HepG2 (cell line): ENCODE results near the gene ITGAX. TPM values are rescaled to one million over a fixed set of nuclear protein-coding genes. Genes with fewer than 3 reads are reported as not detected.
A peak's percentile ranks its signal among the peaks of the same experiment; 100 is the strongest.

Experiments used
- ATAC-seq: fragments of 200-7000 bp; cut with Tn5 transposase; 3 replicates; pipeline ENCODE4 v1.9.1; 2020; ENCODE audit warnings: mild to moderate bottlenecking, moderate library complexity
- BruUV-seq: library from RNA; stranded (reverse); fragments of 400-500 nt; replicated peaks from 2 replicates; lab custom pipeline; 2021; lab: Mats Ljungman, UMichigan
- CTCF ChIA-PET: fragments of 300-600 bp; formaldehyde crosslinking; extraction: SDS; loops from one replicate; lab custom pipeline; 2021; ENCODE audit warnings: low total read pairs, inconsistent platforms, low intra/inter-chr PET ratio; lab: Yijun Ruan, JAX
- POLR2A ChIA-PET: fragments of 350-600 bp; sonication (Branson Sonifier 250); formaldehyde crosslinking; loops from one replicate; lab custom pipeline; 2020; ENCODE audit warnings: antibody characterized with exemption, inconsistent platforms; lab: Yijun Ruan, JAX
- DNase-seq: peaks from one replicate; pipeline ENCODE4 v3.0.0-alpha.2; 2015; ENCODE audit warnings: low spot score
- FAIRE-seq: peaks from 3 replicates; lab custom pipeline; 2011; peaks lifted over from hg19 to GRCh38; lab: Jason Lieb, UNC
- H2AFZ ChIP-seq: one replicate; pipeline ENCODE4 v1.6.1; 2011; ENCODE audit warnings: low read length, inconsistent platforms
- H3K27ac ChIP-seq: fragments of 300-600 bp; 3 replicates; pipeline ENCODE4 v1.8.0; 2011; ENCODE audit warnings: mixed run types, mild to moderate bottlenecking, mixed read lengths, low read length, inconsistent platforms; ENCODE audit not compliant: insufficient read depth; ENCODE audit errors: extremely low read length
- H3K27me3 ChIP-seq, 2 experiments: fragments of 200-600 bp in 1 of 2; 2 replicates in 1 of 2; 3 replicates in 1 of 2; pipeline versions ENCODE4 v1.6.0 to v1.8.0; 2011; ENCODE audit warnings: low read length in 2 of 2, mild to moderate bottlenecking in 2 of 2, moderate library complexity in 2 of 2, inconsistent platforms in 1 of 2; ENCODE audit not compliant: insufficient read depth in 2 of 2, control insufficient read depth in 1 of 2
- H3K36me3 ChIP-seq, 2 experiments: fragments of 200-600 bp in 1 of 2; replicated peaks in 1 of 2; 2 replicates in 1 of 2; 3 replicates in 1 of 2; pipeline versions ENCODE4 v1.5.1 to v1.8.0; 2011; ENCODE audit warnings: low read length in 2 of 2, inconsistent platforms in 1 of 2; ENCODE audit not compliant: insufficient read depth in 2 of 2, control insufficient read depth in 1 of 2
- H3K4me1 ChIP-seq: 2 replicates; pipeline ENCODE4 v1.5.1; 2012; ENCODE audit warnings: low read length, inconsistent platforms; ENCODE audit not compliant: insufficient read depth
- H3K4me2 ChIP-seq: 2 replicates; pipeline ENCODE4 v1.6.0; 2011; ENCODE audit warnings: low read depth, low read length, inconsistent platforms
- H3K4me3 ChIP-seq, 3 experiments: fragments of 200-600 bp in 1 of 3; sonication (generic), shearing (Covaris generic) in 1 of 3; replicated peaks in 1 of 3; 2 replicates each; pipeline ENCODE4 v1.5.1; 2011 to 2016; ENCODE audit warnings: low read length in 3 of 3, inconsistent platforms in 2 of 3, low read depth in 2 of 3, mild to moderate bottlenecking in 2 of 3, control low read depth in 1 of 3, mixed read lengths in 1 of 3; ENCODE audit not compliant: insufficient read depth in 1 of 3
- H3K79me2 ChIP-seq: one replicate; pipeline ENCODE4 v1.6.1; 2011; ENCODE audit warnings: low read length, inconsistent platforms; ENCODE audit not compliant: insufficient read depth
- H3K9ac ChIP-seq: 2 replicates; pipeline ENCODE4 v1.6.0; 2011; ENCODE audit warnings: mild to moderate bottlenecking, low read depth, low read length, inconsistent platforms; ENCODE audit not compliant: insufficient read depth
- H3K9me3 ChIP-seq: 2 replicates; pipeline ENCODE4 v1.5.1; 2012; ENCODE audit warnings: mild to moderate bottlenecking, low read length
- H4K20me1 ChIP-seq: 2 replicates; pipeline ENCODE4 v1.6.0; 2011; ENCODE audit warnings: inconsistent platforms, mild to moderate bottlenecking, low read length, moderate library complexity; ENCODE audit not compliant: insufficient read depth
- CREB1 ChIP-seq, 2 experiments: fragments of 450-650 bp in 1 of 2; IDR thresholded peaks; 2 replicates each; pipeline ENCODE4 v1.6.1; 2016 to 2017; ENCODE audit warnings: control low read depth in 1 of 2, mild to moderate bottlenecking in 1 of 2, missing compliant biosample characterization in 1 of 2, missing genetic modification characterization in 1 of 2
- MYPOP ChIP-seq: sonication (generic); formaldehyde crosslinking; IDR thresholded peaks from 2 replicates; pipeline ENCODE4 v1.8.1; 2023; ENCODE audit warnings: mild to moderate bottlenecking, moderate library complexity, missing genetic modification reagents
- TERF1 ChIP-seq: sonication (generic); formaldehyde crosslinking; IDR thresholded peaks from 2 replicates; pipeline ENCODE4 v1.8.0; 2022; ENCODE audit warnings: mild to moderate bottlenecking, missing genetic modification reagents, moderate library complexity
- ZFY ChIP-seq: sonication (generic); formaldehyde crosslinking; IDR thresholded peaks from 2 replicates; pipeline ENCODE4 v1.4.0; 2020; ENCODE audit warnings: missing genetic modification reagents
- ZFYVE20 ChIP-seq: sonication (generic); formaldehyde crosslinking; IDR thresholded peaks from 2 replicates; pipeline ENCODE4 v1.8.0; 2023; ENCODE audit warnings: low read depth, mild to moderate bottlenecking, moderate library complexity, missing genetic modification reagents, borderline replicate concordance
- ZNF10 ChIP-seq: sonication (generic); formaldehyde crosslinking; IDR thresholded peaks from 2 replicates; pipeline ENCODE4 v1.4.0; 2020; ENCODE audit warnings: mild to moderate bottlenecking, low read depth, missing genetic modification reagents, borderline replicate concordance
- ZNF12 ChIP-seq: sonication (generic); formaldehyde crosslinking; IDR thresholded peaks from 2 replicates; pipeline ENCODE4 v1.5.0; 2020; ENCODE audit warnings: missing genetic modification reagents
- ZNF260 ChIP-seq: sonication (generic); formaldehyde crosslinking; IDR thresholded peaks from 2 replicates; pipeline ENCODE4 v1.4.0; 2020; ENCODE audit warnings: missing genetic modification reagents, low read depth, mild to moderate bottlenecking, borderline replicate concordance
- ZNF350 ChIP-seq: sonication (generic); formaldehyde crosslinking; IDR thresholded peaks from 2 replicates; pipeline ENCODE4 v1.4.0; 2020; ENCODE audit warnings: mild to moderate bottlenecking, low read depth, missing genetic modification reagents, borderline replicate concordance
- ZNF691 ChIP-seq: sonication (generic); formaldehyde crosslinking; IDR thresholded peaks from 2 replicates; pipeline ENCODE4 v1.4.0; 2020; ENCODE audit warnings: missing genetic modification reagents, low read depth, mild to moderate bottlenecking, borderline replicate concordance
- WGBS: methylation state at CpG from one replicate; pipeline ENCODE4 v1.1.6; 2017; ENCODE audit warnings: low lambda C conversion rate; 5-methylcytosine and 5-hydroxymethylcytosine counted together
- in situ Hi-C: cut with HindIII; loops from 2 replicates; pipeline ENCODE4 v1.10.0; 2017; ENCODE audit warnings: low pct_unique_long_range_greater_than_20kb; ENCODE audit not compliant: extremely low pct_ligation_motif_present
- intact Hi-C: fragments of 100-400 bp; cut with micrococcal nuclease; formaldehyde crosslinking; loops from one replicate; pipeline ENCODE4 v1.10.0; 2022; ENCODE audit not compliant: unreplicated experiment
- polyA plus RNA-seq, 8 experiments: library from polyadenylated mRNA; depleted of rRNA in 3 of 8; stranded (reverse) in 7 of 8; unstranded in 1 of 8; fragments of >200 nt; fragmentation: Illumina TruSeq in 4 of 8; extraction: Trizol in 4 of 8; gene quantifications; 2 replicates each; pipeline versions ENCODE4 v1.2.1 to v1.2.3, GENCODE V29; 2011 to 2016; ENCODE audit warnings: low read depth in 4 of 8, missing spikeins in 1 of 8, mixed read lengths in 1 of 8; ENCODE audit not compliant: insufficient read depth in 1 of 8
- total RNA-seq, 5 experiments: library from RNA; depleted of rRNA; stranded (reverse); fragments of >200 nt; fragmentation: Illumina TruSeq; extraction: Trizol; gene quantifications; 2 replicates each; pipeline ENCODE4 v1.2.3, GENCODE V29; 2016; ENCODE audit warnings: low read depth in 1 of 5

Gene ITGAX
- total and polyA plus RNA-seq, 2 of the 13 experiments (the other 11 are each of a cell fraction or from before 2014, with no cell fraction given): 0.32 TPM; not detected in 1

- H3K27ac ChIP-seq: no peak overlapping the region
- H3K36me3 ChIP-seq: no peaks in the 10 kb centered on the region
- no peak overlapping the region for H3K4me2 ChIP-seq
- no peaks in the 10 kb centered on the region for H3K4me1 ChIP-seq
- POLR2A ChIA-PET: no interaction called here
- H3K9me3 ChIP-seq: no peaks in the 10 kb centered on the region
- no TSS peak for BruUV-seq
- H3K79me2 ChIP-seq: no peaks in the 10 kb centered on the region
- in situ Hi-C loops: no loop called here
- intact Hi-C loops: no loop called here
- no peak overlapping the region for H3K9ac ChIP-seq
- CTCF ChIA-PET: no interaction called here
- TF ChIP-seq ZNF260 (CRISPR knock-in tag): no peak
- peak; percentile 37; the same call in 1 of the 2 replicates for TF ChIP-seq CREB1 (IDR thresholded peaks at IDR 0.05)
- TF ChIP-seq CREB1 (CRISPR knock-in tag; IDR thresholded peaks at IDR 0.05): no peak
- WGBS: 14% methylated on average over 21 of the region's 22 CpGs
- no peak overlapping the region for H3K4me3 ChIP-seq
- H4K20me1 ChIP-seq: no peaks in the 10 kb centered on the region
- DNase-seq: no peak
- peaks cover 6 to 69% of the 10 kb centered on the region in 2 experiments; a peak in 4 of 5 replicates for H3K27me3 ChIP-seq
- no peak overlapping the region for H2AFZ ChIP-seq
- no peak for FAIRE-seq
- ATAC-seq: no peak; the same call in 2 of the 3 replicates
Observed at GRCh38 chr16:31411024-31411844, 56.3 kb downstream of the ITGAX start.

GRCh38 chr16:31412750-31413149 is 57.8 kb downstream of the ITGAX start:
- BruUV-seq: no TSS peak
- no peaks in the 10 kb centered on the region for H4K20me1 ChIP-seq
- H3K9ac ChIP-seq: no peak overlapping the region
- H3K27ac ChIP-seq: no peak overlapping the region
- no peak overlapping the region for H2AFZ ChIP-seq
- H3K4me1 ChIP-seq: no peaks in the 10 kb centered on the region
- H3K79me2 ChIP-seq: no peaks in the 10 kb centered on the region
- CTCF ChIA-PET: no interaction called here
- intact Hi-C loops (no loop called here), in situ Hi-C loops (no loop called here)
- WGBS: 44% methylated on average over 9 of the region's 10 CpGs
- H3K36me3 ChIP-seq: no peaks in the 10 kb centered on the region
- no peak for ATAC-seq
- no peak overlapping the region for H3K4me3 ChIP-seq
- no peak for DNase-seq
- H3K4me2 ChIP-seq: no peak overlapping the region
- no peaks in the 10 kb centered on the region for H3K9me3 ChIP-seq
- no peak for FAIRE-seq
- H3K27me3 ChIP-seq: peaks cover 3 to 65% of the 10 kb centered on the region in 2 experiments; a peak in 4 of 5 replicates
- POLR2A ChIA-PET: no interaction called here
- no peak for TF ChIP-seq ZFY
- TF ChIP-seq ZNF350: no peak
- TF ChIP-seq ZNF691 (CRISPR knock-in tag): no peak
- no peak for TF ChIP-seq ZNF12
- no peak for TF ChIP-seq ZNF10 (CRISPR knock-in tag)
- no peak for TF ChIP-seq ZFYVE20
- no peak for TF ChIP-seq MYPOP (CRISPR knock-in tag)
- TF ChIP-seq TERF1 (CRISPR knock-in tag): no peak
